Activated naive CD8-positive, alpha-beta T cell treated with anti-CD3 and anti-CD28 coated beads, Interleukin-2, amount 50 U/mL, for 24 hours (primary cell): Measurements from ENCODE around the gene SP2.
A peak's percentile ranks its signal among the peaks of the same experiment; 100 is the strongest.

Experiments used
- ATAC-seq: fragments of 150-1000 bp; cut with Tn5 transposase; one replicate; pipeline ENCODE4 v1.10.0; 2021
- DNase-seq: peaks from one replicate; pipeline ENCODE4 v3.0.0; 2021
- H3K27ac Mint-ChIP-seq: one replicate; pipeline ENCODE4 v1.8.0; 2021; ENCODE audit warnings: mild to moderate bottlenecking, mixed read lengths
- H3K27me3 Mint-ChIP-seq: one replicate; pipeline ENCODE4 v1.8.0; 2021; ENCODE audit warnings: mixed read lengths
- H3K36me3 Mint-ChIP-seq: one replicate; pipeline ENCODE4 v1.8.0; 2021; ENCODE audit warnings: low read depth, mixed read lengths
- H3K4me1 Mint-ChIP-seq: one replicate; pipeline ENCODE4 v1.8.0; 2021; ENCODE audit warnings: mixed read lengths
- H3K4me3 Mint-ChIP-seq: one replicate; pipeline ENCODE4 v1.8.0; 2021; ENCODE audit warnings: mild to moderate bottlenecking, moderate library complexity, mixed read lengths
- H3K9me3 Mint-ChIP-seq: one replicate; pipeline ENCODE4 v1.8.0; 2021; ENCODE audit warnings: mixed read lengths

Gene SP2

GRCh38 chr17:47970725-47971499 is 74.9 kb downstream of the SP2 start, which contains the start of gene CDK5RAP3:
Gene CDK5RAP3, plus strand, starts transcription at chr17:47971113. Its CDS starts 34 bp downstream, at chr17:47971147.
- peaks cover 3% of the 10 kb centered on the region for H3K36me3 Mint-ChIP-seq
- H3K27me3 Mint-ChIP-seq, result no peaks in the 10 kb centered on the region
- ATAC-seq (peak; percentile 95), DNase-seq (peak; percentile 100)
- H3K4me1 Mint-ChIP-seq, result peaks cover 24% of the 10 kb centered on the region
- H3K27ac Mint-ChIP-seq, result peak within 1 kb of the TSS; percentile 80
- no peaks in the 10 kb centered on the region for H3K9me3 Mint-ChIP-seq
- H3K4me3 Mint-ChIP-seq, result peak within 1 kb of the TSS; percentile 90

- Mint-ChIP-seq H3K27me3 (no peaks in the 10 kb centered on the region), H3K27ac (peak overlapping the region; percentile 23), H3K4me3 (no peak overlapping the region), H3K36me3 (peaks cover 14% of the 10 kb centered on the region), H3K9me3 (no peaks in the 10 kb centered on the region), H3K4me1 (peaks cover 24% of the 10 kb centered on the region)
- no peak for ATAC-seq
- DNase-seq, result no peak
These were observed 77.5 kb downstream of the SP2 start for GRCh38 chr17:47973541-47973940.

GRCh38 chr17:47975189-47975822 is 79.3 kb downstream of the SP2 start:
- Mint-ChIP-seq H3K36me3 (peaks cover 27% of the 10 kb centered on the region), H3K4me3 (no peak overlapping the region), H3K9me3 (no peaks in the 10 kb centered on the region), H3K27ac (no peak overlapping the region), H3K27me3 (no peaks in the 10 kb centered on the region), H3K4me1 (peaks cover 18% of the 10 kb centered on the region)
- no peak for ATAC-seq
- DNase-seq, result no peak

- H3K9me3 Mint-ChIP-seq, result no peaks in the 10 kb centered on the region
- no peaks in the 10 kb centered on the region for H3K27me3 Mint-ChIP-seq
- H3K4me1 Mint-ChIP-seq, result peaks cover 16% of the 10 kb centered on the region
- ATAC-seq (no peak), DNase-seq (no peak)
- H3K27ac Mint-ChIP-seq, result no peak overlapping the region
- H3K36me3 Mint-ChIP-seq, result peaks cover 29% of the 10 kb centered on the region
- H3K4me3 Mint-ChIP-seq, result no peak overlapping the region
These were observed 79.8 kb downstream of the SP2 start for GRCh38 chr17:47975823-47976205.

GRCh38 chr17:47978324-47978723 is 82.3 kb downstream of the SP2 start:
- H3K27me3 Mint-ChIP-seq, result no peaks in the 10 kb centered on the region
- no peaks in the 10 kb centered on the region for H3K9me3 Mint-ChIP-seq
- H3K27ac Mint-ChIP-seq, result no peak overlapping the region
- no peak overlapping the region for H3K4me3 Mint-ChIP-seq
- no peak for ATAC-seq
- peaks cover 34% of the 10 kb centered on the region for H3K36me3 Mint-ChIP-seq
- peak; percentile 48 for DNase-seq
- peaks cover 2% of the 10 kb centered on the region for H3K4me1 Mint-ChIP-seq
